ENCODE measurements around the gene FLNC. TPM values are rescaled to one million over a fixed set of nuclear protein-coding genes. Genes with fewer than 3 reads are reported as not detected.

Gene FLNC
- total RNA-seq, 1 donor from 2014 or later, result 184 TPM

GRCh38 chr7:128811631-128812430 is 18.4 kb upstream of the FLNC start:
- no peaks in the 10 kb centered on the region for H3K4me1 Mint-ChIP-seq
- no peak for DNase-seq (ENCODE audit: low spot score in 2 of 2, unreplicated experiment in 2 of 2)
- H3K36me3 Mint-ChIP-seq, result peaks cover 4% of the 10 kb centered on the region
- no peak overlapping the region for H3K4me3 Mint-ChIP-seq
- peaks cover 6% of the 10 kb centered on the region for H3K27me3 Mint-ChIP-seq (ENCODE audit: low read depth)
- TF ChIP-seq, protein P1, sequence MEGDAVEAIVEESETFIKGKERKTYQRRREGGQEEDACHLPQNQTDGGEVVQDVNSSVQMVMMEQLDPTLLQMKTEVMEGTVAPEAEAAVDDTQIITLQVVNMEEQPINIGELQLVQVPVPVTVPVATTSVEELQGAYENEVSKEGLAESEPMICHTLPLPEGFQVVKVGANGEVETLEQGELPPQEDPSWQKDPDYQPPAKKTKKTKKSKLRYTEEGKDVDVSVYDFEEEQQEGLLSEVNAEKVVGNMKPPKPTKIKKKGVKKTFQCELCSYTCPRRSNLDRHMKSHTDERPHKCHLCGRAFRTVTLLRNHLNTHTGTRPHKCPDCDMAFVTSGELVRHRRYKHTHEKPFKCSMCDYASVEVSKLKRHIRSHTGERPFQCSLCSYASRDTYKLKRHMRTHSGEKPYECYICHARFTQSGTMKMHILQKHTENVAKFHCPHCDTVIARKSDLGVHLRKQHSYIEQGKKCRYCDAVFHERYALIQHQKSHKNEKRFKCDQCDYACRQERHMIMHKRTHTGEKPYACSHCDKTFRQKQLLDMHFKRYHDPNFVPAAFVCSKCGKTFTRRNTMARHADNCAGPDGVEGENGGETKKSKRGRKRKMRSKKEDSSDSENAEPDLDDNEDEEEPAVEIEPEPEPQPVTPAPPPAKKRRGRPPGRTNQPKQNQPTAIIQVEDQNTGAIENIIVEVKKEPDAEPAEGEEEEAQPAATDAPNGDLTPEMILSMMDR (IDR thresholded peaks at IDR 0.05; ENCODE audit: unreplicated experiment), result no peak
- no peak overlapping the region for H3K27ac Mint-ChIP-seq
- no peaks in the 10 kb centered on the region for H3K9me3 Mint-ChIP-seq

DNA sequence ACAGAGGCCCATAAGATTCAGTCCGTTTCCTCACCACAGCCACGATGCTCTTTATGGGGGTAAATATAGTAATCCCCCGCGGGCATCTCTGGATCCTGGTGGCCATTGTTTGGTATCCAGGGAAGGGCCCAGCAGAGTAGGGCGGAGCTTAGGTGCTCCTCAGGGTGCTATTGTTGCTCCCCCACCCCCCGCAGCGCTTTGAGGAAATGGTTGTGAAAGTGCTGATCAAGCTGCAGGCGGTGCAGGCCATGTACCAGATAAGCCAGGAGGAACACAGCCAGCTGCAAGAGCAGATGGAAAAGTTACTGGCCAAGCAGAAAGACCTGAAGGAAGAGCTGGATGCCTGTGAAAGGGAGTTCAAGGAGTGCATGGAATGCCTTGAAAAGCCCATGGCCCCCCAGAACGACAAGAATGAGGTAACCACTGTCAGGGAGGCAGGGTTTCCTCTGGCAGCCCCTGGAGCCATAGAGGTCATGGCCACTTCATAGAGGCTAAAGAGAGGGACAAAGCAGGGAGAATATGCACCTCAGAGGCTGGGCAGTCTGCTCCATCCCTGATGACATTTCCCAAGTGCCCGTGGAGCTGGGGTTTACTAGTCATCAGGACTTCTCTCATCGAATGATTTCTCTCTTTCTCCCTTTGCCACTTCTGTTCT is 17.6 kb upstream of the FLNC start:
- DNase-seq (ENCODE audit: low spot score in 2 of 2, unreplicated experiment in 2 of 2), result no peak
- no peak overlapping the region for H3K27ac Mint-ChIP-seq
- H3K36me3 Mint-ChIP-seq, result peaks cover 4% of the 10 kb centered on the region
- H3K27me3 Mint-ChIP-seq (ENCODE audit: low read depth), result peaks cover 6% of the 10 kb centered on the region
- no peaks in the 10 kb centered on the region for H3K4me1 Mint-ChIP-seq
- TF ChIP-seq, protein P1 (IDR thresholded peaks at IDR 0.05; ENCODE audit: unreplicated experiment), result no peak
- no peak overlapping the region for H3K4me3 Mint-ChIP-seq
- no peaks in the 10 kb centered on the region for H3K9me3 Mint-ChIP-seq

DNA sequence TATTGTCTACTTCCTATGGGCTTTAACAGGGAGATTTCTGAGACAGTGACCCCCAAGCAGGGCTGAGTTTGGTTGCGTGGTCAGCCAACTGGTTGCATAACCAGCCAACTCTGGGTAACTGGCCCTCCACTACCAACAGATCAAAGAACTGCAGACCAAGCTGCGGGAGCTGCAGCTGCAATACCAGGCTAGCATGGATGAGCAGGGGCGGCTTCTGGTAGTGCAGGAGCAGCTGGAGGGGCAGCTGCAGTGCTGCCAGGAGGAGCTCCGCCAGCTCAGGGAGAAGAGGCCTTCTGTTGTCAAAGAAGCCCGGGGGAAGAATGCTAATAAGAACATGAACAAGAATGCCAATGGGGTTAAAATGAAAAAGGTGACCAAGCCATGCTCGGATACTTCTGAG is 15.7 kb upstream of the FLNC start:
- Mint-ChIP-seq H3K9me3 (no peaks in the 10 kb centered on the region), H3K36me3 (peaks cover 4% of the 10 kb centered on the region), H3K27me3 (ENCODE audit: low read depth) (peaks cover 10% of the 10 kb centered on the region), H3K4me3 (no peak overlapping the region), H3K4me1 (peaks cover 7% of the 10 kb centered on the region), H3K27ac (no peak overlapping the region)
- no peak for DNase-seq (ENCODE audit: low spot score in 2 of 2, unreplicated experiment in 2 of 2)
- TF ChIP-seq, protein P1 (IDR thresholded peaks at IDR 0.05; ENCODE audit: unreplicated experiment), result no peak

DNA sequence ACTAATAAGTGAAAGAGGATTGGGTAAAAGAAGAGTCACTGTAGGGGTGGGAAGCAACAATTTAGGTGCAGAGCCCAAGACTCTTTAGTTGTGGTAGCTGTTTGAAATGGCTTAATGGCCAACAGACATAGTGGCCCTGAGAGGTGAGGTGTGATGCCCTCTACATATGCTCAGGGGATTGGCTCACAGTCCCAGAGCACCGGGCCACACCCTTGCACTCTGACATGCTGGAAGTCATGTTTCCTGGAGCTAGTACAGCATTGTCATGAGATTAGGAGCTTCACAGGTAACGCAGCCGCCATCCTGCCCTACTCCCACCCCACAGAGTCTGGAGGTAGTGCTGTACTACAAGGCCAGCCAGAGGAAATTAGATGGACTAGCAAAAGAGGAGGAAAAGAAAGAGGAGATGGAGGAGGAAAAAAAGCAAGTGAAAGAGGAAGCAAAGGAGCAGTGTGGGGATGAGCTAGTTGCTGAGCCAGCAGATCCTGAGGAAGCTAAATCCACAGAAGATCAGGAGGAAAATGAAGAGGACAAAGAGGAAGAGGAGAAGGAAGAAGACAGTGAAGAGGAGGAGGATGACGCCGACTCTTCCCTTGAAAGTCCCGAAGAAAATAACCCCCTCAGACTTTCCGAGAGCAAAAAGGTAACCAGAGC is 14.8 kb upstream of the FLNC start:
- DNase-seq (ENCODE audit: low spot score in 2 of 2, unreplicated experiment in 2 of 2), result no peak
- H3K36me3 Mint-ChIP-seq, result no peaks in the 10 kb centered on the region
- no peak overlapping the region for H3K27ac Mint-ChIP-seq
- TF ChIP-seq, protein P1 (IDR thresholded peaks at IDR 0.05; ENCODE audit: unreplicated experiment), result no peak
- H3K27me3 Mint-ChIP-seq (ENCODE audit: low read depth), result peaks cover 10% of the 10 kb centered on the region
- H3K4me1 Mint-ChIP-seq, result peaks cover 7% of the 10 kb centered on the region
- no peak overlapping the region for H3K4me3 Mint-ChIP-seq
- H3K9me3 Mint-ChIP-seq, result no peaks in the 10 kb centered on the region

DNA sequence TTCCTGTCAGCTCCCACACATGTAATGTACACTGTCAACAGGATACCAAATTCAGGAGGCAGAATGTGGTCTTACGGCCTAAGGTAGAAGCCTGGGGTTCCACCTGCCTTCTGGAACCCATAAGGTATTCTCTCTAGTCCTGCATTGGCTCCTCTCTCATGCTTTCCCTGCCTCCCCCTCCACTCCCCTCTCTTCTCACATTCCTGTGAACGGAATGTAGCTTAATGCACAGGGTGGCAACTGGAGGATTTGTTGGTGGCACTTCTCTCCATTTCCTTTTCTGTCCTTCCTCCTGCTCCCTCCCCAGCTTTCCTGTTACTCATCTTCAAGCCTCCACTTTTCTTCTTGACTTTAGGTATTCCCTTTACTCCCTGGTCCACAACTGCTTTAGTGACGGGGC is 11.5 kb upstream of the FLNC start:
- H3K9me3 Mint-ChIP-seq, result no peaks in the 10 kb centered on the region

More for the DNA sequence above, 11.5 kb upstream of the FLNC start:
- no peak overlapping the region for H3K27ac Mint-ChIP-seq
- TF ChIP-seq, protein P1 (IDR thresholded peaks at IDR 0.05; ENCODE audit: unreplicated experiment), result no peak
- peaks cover 7% of the 10 kb centered on the region for H3K4me1 Mint-ChIP-seq
- no peak overlapping the region for H3K4me3 Mint-ChIP-seq
- H3K27me3 Mint-ChIP-seq (ENCODE audit: low read depth), result peaks cover 10% of the 10 kb centered on the region
- H3K36me3 Mint-ChIP-seq, result no peaks in the 10 kb centered on the region
- no peak for DNase-seq (ENCODE audit: low spot score in 2 of 2, unreplicated experiment in 2 of 2)
